ENCODE results near the gene TXNDC11. TPM values are rescaled to one million over a fixed set of nuclear protein-coding genes. Genes with fewer than 3 reads are reported as not detected.

Gene TXNDC11
- total RNA-seq, 6 experiments from 2014 or later = 38.8 to 49.0 (median 44.4) TPM

GRCh38 chr16:11708421-11708820 is 34.2 kb downstream of the TXNDC11 start:
- Mint-ChIP-seq H3K27ac (peak overlapping the region; percentile 8), H3K27me3 (ENCODE audit: insufficient read depth) (no peaks in the 10 kb centered on the region), H3K9me3 (no peaks in the 10 kb centered on the region), H3K4me3 (no peak overlapping the region), H3K4me1 (ENCODE audit: low read depth) (peaks cover 20% of the 10 kb centered on the region), H3K36me3 (ENCODE audit: low read depth) (peaks cover 16% of the 10 kb centered on the region)
- peak; percentile 29 for DNase-seq
- TF ChIP-seq CTCF (IDR thresholded peaks at IDR 0.05) = no peak

- peaks cover 20% of the 10 kb centered on the region for H3K4me1 Mint-ChIP-seq (ENCODE audit: low read depth)
- no peak overlapping the region for H3K4me3 Mint-ChIP-seq
- H3K27ac Mint-ChIP-seq = no peak overlapping the region
- no peak for TF ChIP-seq CTCF (IDR thresholded peaks at IDR 0.05)
- DNase-seq = no peak
- H3K9me3 Mint-ChIP-seq = no peaks in the 10 kb centered on the region
- peaks cover 16% of the 10 kb centered on the region for H3K36me3 Mint-ChIP-seq (ENCODE audit: low read depth)
- H3K27me3 Mint-ChIP-seq (ENCODE audit: insufficient read depth) = no peaks in the 10 kb centered on the region; the same call in 1 of the 2 replicates
Measured at GRCh38 chr16:11707679-11708197, 34.9 kb downstream of the TXNDC11 start.

GRCh38 chr16:11706180-11706742 is 36.4 kb downstream of the TXNDC11 start:
- Mint-ChIP-seq H3K4me3 (no peak overlapping the region), H3K36me3 (ENCODE audit: low read depth) (peaks cover 16% of the 10 kb centered on the region), H3K9me3 (no peaks in the 10 kb centered on the region), H3K4me1 (ENCODE audit: low read depth) (peaks cover 20% of the 10 kb centered on the region), H3K27ac (no peak overlapping the region), H3K27me3 (ENCODE audit: insufficient read depth) (no peaks in the 10 kb centered on the region; the same call in 1 of the 2 replicates)
- DNase-seq = no peak
- TF ChIP-seq CTCF (IDR thresholded peaks at IDR 0.05) = no peak

GRCh38 chr16:11705311-11706025 is 37.2 kb downstream of the TXNDC11 start:
- Mint-ChIP-seq H3K36me3 (ENCODE audit: low read depth) (peaks cover 16% of the 10 kb centered on the region), H3K27me3 (ENCODE audit: insufficient read depth) (no peaks in the 10 kb centered on the region; the same call in 1 of the 2 replicates), H3K27ac (no peak overlapping the region), H3K4me1 (ENCODE audit: low read depth) (peaks cover 20% of the 10 kb centered on the region), H3K4me3 (no peak overlapping the region), H3K9me3 (no peaks in the 10 kb centered on the region)
- DNase-seq = no peak
- no peak for TF ChIP-seq CTCF (IDR thresholded peaks at IDR 0.05)

GRCh38 chr16:11700264-11701029 is 42.2 kb downstream of the TXNDC11 start:
- H3K9me3 Mint-ChIP-seq = no peaks in the 10 kb centered on the region
- peaks cover 21% of the 10 kb centered on the region for H3K36me3 Mint-ChIP-seq (ENCODE audit: low read depth)
- no peak for DNase-seq
- H3K4me1 Mint-ChIP-seq (ENCODE audit: low read depth) = peaks cover 14% of the 10 kb centered on the region; the same call in 1 of the 2 replicates
- H3K27me3 Mint-ChIP-seq (ENCODE audit: insufficient read depth) = no peaks in the 10 kb centered on the region; the same call in none of the 2 replicates
- H3K27ac Mint-ChIP-seq = no peak overlapping the region; the same call in 1 of the 2 replicates
- H3K4me3 Mint-ChIP-seq = no peak overlapping the region
- TF ChIP-seq CTCF (IDR thresholded peaks at IDR 0.05) = no peak
